ENCODE measurements around the gene AACS.

Gene AACS

DNA sequence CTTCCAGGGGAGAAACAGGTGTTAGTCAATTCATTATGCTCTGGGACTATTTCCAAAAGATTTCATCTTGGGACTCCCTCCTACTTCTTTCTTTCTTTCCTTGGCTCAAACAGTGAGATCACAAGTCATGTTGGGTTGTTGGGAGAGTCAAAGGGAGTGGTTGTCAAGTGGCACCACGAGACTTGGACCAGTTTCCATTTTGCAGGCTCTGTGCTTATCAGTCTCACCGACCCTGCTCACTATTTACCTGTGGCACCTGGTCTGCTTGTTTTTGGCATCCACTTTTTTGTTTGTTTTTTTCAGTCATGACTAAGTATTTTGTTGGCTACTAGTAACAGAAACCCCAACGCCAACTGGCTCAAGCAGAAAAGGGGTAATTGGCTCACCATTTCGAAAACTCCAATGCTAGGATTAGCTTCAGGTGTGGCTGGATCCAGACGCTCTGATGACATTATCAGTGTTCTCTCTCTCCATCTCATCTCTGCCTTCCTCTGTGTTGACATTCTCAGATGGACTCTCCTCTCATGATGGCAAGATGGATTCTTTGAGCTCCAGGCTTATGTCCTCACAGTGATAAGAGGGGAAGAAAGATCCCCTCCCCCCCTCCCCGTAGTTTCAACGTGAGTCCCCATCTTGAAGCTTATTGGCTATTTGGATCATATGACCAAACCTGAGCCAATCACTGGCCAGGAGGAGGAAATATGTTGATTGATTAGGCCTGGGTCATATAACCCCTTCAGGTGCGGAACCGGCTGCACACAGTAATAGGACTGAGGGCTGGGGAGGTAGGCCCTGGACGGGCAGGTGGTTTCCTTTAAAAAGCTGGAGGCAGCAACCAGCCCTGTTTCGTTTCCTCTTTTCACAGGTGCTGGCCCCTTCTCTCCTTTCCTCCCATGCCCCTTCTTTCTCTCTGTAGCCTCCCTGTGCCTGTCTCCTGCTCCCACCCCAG, 84.2 kb downstream of the AACS start:
- no peak for DNase-seq (ENCODE audit: low read depth in 2 of 2)

DNA sequence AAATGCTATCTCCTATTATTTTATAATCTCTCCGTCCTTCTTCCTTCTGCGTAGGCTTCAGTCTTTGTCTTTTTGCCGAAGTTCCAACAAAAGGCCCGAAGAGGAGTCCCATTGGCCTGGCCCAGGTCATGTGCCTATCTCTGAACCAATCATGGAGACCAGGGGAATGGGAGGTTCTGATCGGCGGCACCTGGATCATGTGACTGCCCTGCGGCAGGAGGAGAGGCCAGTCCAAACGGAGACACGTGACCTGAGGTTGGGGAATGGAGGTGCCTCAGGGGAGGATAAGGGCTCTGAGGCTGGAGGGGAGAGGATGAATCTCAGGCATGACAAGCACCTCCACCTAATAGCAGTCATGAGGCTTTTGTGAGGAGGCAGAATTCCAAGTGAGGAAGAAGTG, 86.0 kb downstream of the AACS start:
- no peak for DNase-seq (ENCODE audit: low read depth in 2 of 2)

DNA sequence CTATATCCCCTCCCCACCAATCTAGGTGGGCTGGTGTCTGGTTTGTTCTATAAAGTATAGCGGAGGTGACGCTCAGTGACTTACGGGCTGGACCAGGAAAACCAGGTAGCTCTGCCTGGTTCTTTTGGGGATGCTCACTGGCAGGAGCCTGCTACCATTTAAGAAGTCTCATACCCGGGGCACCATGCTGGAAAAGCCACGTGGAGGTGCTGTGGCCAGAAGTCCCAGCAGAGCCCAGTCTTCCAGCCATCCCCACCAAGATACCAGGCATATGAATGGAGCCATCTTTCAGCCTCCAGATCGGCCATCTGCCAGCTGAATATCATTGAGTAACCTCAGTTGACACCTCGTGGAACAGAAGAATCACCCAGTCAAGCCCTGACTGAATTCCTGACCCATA, 87.2 kb downstream of the AACS start:
- no peak for DNase-seq (ENCODE audit: low read depth in 2 of 2)

DNA sequence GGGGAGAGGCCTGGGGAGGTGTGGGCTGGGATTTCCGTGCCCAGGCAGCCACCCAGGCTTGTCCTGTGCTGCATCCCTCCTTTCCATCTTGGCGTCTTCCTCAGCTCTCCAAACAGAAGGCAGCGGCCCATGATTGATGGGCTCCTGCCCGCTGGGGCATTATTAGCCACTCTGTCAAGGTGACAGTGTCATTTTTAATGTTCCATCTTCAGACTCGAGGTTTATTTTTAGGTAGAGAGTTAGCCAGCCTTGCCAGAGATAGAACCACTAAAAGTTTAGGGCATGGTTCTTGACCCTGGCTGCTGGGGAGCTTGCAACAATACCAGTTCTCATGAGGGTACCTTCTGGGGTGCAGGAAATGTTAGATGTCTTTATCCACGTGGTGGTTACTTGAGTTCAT, 90.1 kb downstream of the AACS start:
- no peak for DNase-seq (ENCODE audit: low read depth in 2 of 2)

DNA sequence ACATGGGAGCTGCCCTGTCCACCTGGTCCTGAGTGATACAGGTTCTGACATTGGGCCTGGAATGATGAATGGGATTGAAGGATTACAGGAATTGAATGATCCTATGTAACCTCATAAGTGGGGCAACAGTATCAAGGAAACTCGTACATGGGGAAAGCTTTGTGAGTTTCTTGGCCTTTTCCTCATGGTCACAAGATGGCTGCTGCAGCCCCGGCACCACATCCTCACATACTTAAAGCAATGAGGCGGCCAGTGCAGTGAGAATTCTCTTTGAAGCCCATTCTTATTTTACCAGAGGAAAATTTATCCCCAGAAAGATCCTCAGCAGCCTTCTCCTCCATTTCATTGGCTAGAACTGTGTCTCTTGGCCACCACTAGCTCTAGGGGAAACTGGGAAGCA, 91.9 kb downstream of the AACS start:
- DNase-seq (ENCODE audit: low read depth in 2 of 2), result no peak

DNA sequence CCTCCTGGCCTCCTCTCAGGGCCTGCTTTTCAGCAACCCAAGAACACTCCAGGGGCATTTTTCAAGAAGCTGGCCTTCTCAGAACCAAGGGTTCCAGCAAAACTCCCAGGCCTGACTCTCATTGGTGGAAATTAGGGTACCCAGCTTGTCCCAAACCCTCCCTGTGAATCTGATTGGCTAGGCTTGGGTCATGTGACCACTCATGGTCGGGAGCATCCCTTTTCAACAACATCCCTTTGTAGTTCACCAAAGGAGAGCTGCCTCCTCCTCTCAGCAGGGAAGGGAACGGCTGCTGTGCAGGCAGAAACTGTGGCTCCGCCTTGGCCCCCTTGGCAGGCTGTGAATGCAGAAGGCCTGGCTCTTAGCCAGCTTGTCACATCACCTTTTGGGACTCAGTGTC, 94.5 kb downstream of the AACS start:
- no peak for DNase-seq (ENCODE audit: low read depth in 2 of 2)

DNA sequence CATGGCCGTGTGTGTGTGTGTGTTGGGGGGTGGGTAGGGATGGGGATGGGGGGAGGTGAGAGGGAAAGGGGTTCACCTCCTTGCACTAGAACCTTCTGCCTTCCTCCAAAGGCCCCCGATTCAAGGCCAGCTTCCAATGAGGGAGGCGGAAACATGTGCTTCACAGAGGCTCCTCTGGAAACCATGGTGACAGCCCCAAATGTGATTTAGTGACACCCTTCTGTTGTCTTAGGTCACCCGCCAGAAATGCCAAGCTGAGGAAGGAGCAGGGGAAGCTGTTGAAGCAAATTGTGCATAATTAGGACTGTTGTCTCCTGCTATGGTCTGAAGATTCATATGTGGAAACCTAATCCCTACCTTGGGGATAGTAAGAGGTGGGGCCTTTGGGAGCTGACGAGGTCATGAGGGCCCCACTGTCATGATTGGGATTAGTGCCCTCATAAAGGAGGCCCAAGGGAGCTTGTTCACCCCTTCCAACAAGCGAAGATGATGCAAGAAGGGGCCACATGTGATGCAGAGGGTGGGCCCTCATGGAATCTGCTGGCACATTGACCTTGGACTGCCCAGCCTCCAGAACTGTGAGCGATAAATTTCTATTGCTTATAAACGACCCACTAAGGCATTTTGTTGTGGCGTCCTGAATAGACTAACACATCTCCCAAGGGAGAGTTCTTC, 95.2 kb downstream of the AACS start:
- DNase-seq (ENCODE audit: low read depth in 2 of 2), result no peak

DNA sequence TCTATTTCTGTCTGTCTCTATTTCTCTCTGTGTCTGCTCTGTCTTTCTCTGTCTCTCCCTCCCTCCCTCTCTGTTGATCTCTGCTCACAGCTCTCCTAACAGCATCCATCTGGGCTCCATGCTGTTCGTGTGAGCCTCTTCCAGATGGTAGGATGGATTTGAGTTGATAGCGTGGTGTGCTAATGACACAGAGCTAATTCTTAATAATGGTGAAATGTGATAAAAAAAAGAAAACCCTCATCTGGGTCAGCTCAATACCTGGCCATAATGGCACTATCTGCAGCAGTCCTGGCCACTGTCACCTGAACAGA, 96.4 kb downstream of the AACS start:
- no peak for DNase-seq (ENCODE audit: low read depth in 2 of 2)

DNA sequence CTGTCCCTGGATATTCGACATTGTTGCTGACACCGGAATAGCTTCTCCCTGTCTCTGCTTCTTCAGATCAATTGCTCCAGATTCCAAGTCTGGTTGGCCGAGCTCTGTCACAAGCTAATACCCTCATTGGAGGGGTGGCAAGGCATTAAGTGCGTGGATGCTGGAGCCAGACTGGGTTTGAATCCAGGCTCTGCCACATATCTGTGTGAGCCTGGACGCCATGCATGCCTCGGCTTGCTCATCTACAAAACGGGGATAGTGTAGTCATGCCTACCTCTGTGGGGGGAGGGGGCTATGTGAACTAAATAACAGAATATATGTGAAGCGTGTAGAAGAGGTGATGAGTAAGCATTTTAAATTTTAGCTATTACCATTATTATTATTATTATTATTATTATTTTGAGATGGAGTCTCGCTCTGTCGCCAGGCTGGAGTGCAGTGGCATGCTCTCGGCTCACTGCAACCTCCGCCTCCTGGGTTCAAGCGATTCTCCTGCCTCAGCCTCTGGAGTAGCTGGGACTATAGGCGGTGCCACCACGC, 97.3 kb downstream of the AACS start:
- DNase-seq (ENCODE audit: low read depth in 2 of 2), result no peak

DNA sequence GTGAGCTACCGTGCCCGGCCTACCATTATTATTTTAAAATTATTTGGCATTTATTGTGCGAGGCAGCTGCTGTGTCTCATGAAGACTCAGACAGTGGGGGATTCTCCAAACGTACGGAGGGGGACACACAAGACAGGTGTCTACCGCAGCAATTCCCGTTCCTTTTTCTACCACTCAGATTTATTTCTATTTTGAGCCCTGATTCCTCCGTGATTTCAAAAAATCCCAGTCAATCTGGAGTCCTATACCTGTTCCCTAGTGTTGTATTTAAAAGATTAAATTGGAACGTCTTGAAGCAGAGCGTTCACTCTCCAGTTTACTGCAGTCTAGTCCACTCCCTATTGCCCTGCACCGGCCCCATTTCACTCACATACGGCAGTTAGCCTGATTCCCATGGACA, 97.9 kb downstream of the AACS start:
- no peak for DNase-seq (ENCODE audit: low read depth in 2 of 2)

DNA sequence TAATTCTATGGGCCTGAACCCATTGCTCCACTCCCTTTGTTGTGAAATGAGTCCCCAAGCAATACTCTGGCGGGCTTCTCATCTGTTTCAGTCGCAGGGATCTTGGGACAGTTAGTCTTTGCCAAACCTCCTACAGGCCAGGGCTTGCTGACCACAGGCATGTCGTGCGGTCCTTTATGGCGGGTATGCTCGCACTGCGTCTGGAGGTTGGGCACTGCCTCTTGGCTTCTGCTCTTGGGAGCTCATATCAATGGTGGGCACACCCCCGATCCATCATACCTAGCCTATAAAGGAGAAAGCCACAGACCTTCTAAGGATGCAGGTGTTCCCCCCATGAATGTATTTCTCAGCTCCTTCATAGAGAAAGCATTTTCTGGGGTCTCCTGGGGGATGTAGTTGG, 99.3 kb downstream of the AACS start:
- DNase-seq (ENCODE audit: low read depth in 2 of 2), result no peak

DNA sequence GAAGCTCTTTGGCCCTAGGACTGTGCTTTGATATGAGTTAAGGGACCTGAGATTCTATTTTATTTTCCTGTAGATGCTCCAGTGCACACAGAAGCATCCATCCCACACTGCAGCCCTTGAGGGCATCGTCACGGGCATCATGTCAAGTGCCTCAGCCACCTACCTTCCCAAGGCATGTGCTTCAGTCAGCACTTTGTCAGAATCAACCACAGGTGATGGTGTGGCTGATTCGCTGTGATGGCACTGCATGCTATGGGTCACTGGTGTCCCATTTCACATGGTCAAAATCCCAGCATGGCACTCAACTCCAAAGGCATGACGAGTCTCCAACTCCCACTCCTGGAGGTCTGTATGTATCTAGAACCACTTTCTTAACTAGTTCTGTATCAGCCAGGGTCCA, 100.8 kb downstream of the AACS start:
- no peak for DNase-seq (ENCODE audit: low read depth in 2 of 2)

DNA sequence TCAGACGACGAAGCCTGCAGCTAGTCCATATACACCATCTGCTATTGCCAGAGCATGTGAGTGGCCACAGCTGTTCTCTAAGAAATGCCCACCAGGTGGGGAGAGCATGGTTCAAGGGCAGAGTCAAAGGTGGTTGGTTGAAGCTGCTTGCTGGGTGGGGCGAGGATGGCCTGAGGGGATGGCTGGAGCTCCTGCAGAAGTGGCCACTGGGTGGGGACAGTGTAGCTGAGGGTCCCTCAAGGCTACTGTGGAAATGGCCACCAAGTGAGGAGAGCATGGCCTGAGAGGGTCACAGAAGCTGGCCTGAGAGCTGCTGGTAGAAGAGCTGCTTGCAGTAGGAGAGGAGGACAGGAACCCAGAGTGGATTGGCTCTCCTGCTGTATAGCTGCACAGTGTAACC, 102.4 kb downstream of the AACS start:
- no peak for DNase-seq (ENCODE audit: low read depth in 2 of 2)

DNA sequence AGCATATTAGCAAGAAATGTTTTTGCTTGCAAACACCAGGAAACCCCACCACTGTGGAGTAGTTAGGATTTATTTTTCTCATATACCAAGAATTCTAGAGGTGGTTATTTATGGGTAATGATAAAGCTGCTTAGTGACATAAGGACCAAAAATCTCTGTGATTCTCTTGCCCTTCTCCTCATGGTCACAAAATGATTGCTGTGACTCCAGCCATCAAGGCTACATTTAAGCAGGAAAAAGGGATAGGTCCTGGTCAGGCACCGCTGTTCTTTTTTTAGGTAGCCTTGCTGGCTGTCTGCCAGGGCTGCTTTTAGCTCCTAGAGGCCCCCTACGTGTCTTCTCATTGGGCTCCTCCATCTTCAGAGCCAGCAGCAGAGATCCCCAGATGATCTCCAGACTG, 104.2 kb downstream of the AACS start:
- DNase-seq (ENCODE audit: low read depth in 2 of 2), result no peak

DNA sequence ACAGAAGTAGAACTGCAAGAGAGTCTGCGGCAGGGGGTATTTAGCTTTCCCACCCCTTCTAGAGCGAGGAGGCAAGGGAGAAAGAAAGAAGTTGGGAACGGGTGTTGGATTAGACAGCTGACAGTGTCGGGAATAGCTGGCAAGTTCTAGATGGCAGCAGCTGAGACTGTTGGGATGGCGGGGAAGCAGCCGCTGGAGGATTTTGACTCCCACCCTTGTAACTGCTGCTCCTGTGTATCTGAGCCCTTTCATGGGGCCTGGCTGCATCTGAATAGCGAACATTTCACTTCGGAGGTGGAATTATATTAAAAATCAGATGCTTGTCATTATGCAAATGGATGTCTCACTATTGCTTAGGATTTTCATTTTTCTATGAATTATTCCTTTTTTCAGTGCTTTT, 104.6 kb downstream of the AACS start:
- DNase-seq (ENCODE audit: low read depth in 2 of 2), result no peak

DNA sequence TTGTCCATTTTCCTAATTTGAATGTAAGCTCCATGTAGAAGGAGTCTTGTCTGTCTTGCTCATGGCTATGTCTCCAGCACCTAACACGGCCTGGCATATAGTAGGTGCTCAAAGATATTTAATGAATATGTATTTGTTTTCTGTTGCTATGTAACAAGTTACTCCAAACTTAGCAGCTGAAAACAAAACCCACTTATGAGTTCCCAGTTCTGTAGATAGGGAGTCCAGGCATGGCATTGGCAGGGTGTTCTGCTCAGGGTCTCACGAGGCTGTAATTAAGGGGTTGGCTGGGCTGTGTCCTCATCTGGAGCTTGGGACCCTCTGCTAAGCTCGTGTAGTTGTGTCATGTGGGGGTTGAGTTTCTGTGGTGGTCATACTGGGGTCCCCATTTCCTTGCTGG, 106.0 kb downstream of the AACS start:
- DNase-seq (ENCODE audit: low read depth in 2 of 2), result no peak

DNA sequence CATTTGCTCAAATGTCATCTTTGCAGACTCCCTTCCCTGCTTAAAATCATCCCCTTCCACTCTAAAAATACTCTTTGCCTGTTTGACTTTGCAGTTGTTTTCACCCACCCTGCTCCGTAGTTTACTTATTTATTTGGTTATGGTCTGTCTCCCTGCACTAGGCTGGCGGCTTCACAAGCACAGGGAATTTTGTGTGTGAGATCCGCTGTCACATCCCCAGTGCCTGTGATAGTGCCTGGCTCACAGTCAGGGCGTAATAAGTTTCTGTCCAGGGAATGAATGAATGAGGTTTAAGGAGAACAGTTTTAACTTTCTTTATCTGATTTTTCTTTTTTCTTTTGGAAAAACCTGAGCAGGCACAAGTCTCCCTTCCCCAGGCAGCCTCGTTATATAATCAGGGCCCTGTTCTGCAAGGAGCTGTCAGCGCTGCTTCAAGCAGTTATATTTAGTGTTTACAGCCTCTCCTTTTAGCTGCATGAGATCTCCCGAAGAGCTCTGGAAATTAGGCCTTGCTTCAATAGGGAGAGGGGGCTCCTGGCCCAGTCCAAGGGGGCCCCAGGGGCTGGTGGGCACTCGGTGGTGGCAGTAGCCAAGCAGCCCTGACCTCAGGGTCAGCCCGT, 107.1 kb downstream of the AACS start:
- no peak for DNase-seq (ENCODE audit: low read depth in 2 of 2)

DNA sequence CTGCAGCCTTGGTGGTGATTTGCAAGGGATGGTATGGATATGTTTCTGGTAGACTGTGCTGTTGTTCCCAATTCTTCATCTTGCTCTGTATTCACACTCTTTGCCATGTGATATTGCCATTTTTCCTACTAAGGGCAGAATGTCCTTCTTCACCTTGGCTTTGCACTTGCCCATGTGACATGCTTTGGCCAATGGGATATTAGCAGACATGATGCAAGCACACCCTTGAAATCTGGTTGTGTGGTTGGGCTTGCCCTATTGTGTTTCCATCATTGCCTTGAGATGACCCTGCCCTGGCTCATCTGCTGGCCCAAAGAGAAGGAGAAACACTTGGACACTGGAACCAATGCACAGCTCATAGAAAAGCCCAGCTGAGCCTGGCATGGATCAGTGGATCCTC, 110.3 kb downstream of the AACS start:
- no peak for DNase-seq (ENCODE audit: low read depth in 2 of 2)

DNA sequence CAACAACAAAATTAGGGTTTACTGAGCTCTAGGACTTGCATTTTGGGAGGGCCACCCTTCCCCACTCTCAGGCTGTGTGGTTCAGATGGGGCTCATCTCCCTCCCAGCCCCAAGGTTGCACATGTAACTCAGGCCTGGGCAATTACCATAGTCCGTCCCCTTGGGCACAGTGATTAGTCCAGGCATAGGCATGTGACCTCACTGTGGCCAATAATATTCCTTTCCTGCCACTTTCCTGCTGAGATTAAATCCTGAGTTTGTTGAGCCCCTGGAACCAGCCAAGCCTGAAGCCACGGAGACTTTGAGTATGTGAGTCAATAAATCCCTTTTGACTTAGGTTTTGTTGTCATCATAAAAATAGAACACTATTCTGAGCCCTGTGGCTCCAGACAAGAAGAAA, 113.0 kb downstream of the AACS start:
- DNase-seq (ENCODE audit: low read depth in 2 of 2), result no peak

DNA sequence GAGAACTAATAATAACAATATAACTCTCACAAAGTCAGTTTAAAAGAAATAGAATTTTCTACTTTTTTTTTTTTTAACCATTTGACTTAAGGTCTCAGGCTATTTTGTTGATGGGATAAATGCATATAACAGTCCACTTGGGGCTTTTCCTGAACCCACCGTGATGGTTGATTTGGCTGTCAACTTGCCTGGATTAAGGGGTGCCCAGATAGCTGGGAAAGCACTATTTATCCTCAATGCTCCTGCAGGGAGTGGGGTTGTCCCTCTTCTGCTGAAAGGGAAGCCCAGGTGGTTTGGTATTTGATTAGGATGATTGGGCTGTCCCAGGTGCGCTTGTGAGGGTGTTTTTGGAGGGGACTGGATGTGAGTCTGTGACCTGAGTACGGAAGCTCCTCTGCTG, 114.9 kb downstream of the AACS start:
- DNase-seq (ENCODE audit: low read depth in 2 of 2), result no peak

DNA sequence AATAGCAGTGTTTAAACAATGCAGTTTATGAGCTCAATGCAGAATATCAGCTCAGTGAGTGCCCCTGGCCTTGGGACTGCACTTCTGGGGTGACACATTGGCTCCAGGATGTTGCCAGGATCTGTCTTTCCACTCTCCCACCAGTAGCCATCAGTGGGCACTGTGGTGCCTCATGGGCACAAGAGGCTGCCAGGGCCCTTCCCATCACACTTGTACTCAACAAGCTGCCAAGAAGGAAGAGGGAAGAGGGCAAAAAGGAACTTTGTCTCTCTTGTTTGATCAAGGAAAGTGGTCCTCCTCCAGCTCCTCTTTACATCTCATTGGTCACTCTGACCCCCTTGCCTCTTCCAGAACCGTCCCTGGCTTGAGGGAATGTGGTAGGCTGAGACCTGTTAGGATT, 115.9 kb downstream of the AACS start:
- no peak for DNase-seq (ENCODE audit: low read depth in 2 of 2)

DNA sequence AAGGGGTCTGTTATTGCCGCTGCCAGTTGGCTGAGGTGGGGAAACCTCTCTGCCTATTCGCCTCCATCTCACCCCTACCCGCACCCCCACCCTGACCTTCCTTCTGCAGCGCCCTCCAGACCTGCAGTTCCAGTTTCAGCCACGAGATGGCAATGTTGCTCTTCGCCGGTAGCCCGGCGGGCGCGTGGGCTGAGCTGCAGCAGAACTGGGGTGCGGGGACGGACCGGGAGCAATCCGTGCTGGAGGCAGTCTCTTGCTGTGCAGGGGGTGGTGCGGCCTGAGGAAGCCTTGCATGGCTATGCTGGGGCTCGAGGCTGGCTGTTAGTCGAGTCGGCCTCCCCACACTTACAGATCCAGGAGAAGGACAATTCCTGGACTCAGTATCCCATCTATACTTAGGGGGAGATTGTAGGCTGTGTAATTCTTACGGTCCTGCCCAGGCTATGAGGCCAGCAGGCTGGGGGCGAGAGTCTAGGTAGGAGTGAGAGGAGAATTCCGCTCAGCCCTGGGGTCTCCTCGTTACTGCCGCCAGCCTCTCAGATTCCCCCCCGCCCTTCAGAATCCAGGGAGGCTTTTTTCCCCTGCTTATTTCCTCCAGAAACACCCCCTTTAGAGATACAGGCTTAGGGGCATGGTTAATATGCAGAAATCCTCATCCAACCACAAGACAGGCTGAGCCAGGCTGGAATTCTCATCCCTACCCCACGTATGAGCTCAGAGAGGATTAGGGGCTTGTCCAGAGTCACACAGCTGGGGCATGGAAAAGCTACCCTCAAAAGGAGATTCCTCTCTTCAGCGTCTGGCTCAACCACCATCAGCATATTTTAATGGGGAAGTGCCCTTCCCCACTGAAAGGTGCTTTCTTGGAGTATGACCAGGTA, 118.2 kb downstream of the AACS start:
- peak; percentile 79 to 80 for DNase-seq (ENCODE audit: low read depth in 2 of 2)

Measured in stimulated activated CD4-positive, alpha-beta T cell treated with anti-CD3 and anti-CD28 coated beads, Interleukin-1b, Interleukin-23, amount 100 ng/mL, for 4 hours (primary cell).